ENCODE results near the gene TMEM132C. TPM values are rescaled to one million over a fixed set of nuclear protein-coding genes. Genes with fewer than 3 reads are reported as not detected.
"Not testable (repeated sequence)": the region's sequence is repeated elsewhere in the genome, so short reads cannot be mapped to it uniquely, and the experiment has no call there.

Gene TMEM132C
- total RNA-seq, 2 donors from 2014 or later, result 0.46 to 5.3 TPM

DNA sequence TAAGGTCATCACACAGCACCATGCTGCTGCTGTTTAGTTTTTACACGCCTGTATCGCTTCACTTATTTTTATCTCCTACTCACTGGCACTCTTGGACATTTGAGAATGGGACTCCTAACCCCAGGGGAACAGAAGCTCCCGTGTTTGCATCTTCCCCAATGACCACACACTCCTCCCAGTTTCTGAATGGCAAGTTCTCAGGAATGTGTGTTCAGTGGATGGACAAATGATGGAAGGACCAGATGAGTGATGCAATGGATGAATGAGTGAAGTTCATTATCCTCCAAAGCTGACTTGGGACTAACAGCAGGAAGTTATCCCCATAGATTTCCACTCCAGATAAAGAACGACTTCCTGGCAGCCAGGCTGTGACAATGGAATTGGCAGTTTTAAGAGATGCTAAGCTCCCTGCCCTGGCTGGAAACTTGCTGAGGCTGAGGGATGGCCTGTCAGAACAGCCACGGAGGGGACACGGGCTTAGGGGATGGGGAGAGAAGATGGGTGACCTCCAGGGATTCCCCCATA is 325.3 kb downstream of the TMEM132C start:
- Histone ChIP-seq H3K27ac (no peak overlapping the region), H3K27me3 (replicated peaks; ENCODE audit: insufficient read depth) (no peaks in the 10 kb centered on the region)

GRCh38 chr12:128594521-128594920 is 327.6 kb downstream of the TMEM132C start:
- intact Hi-C loops (cut with DNase I), result no loop called here
- WGBS, result 51% methylated on average over 7 of the region's 7 CpGs
- H3K36me3 ChIP-seq, result no peaks in the 10 kb centered on the region
- no peaks in the 10 kb centered on the region for H3K27me3 ChIP-seq (replicated peaks; ENCODE audit: insufficient read depth)
- no peak overlapping the region for H3K27ac ChIP-seq
- DNase-seq (ENCODE audit: low spot score), result no peak
- no peak for TF ChIP-seq POLR2AphosphoS5 (IDR thresholded peaks at IDR 0.05)
- no peak for TF ChIP-seq POLR2A (IDR thresholded peaks at IDR 0.05)
- TF ChIP-seq CTCF (IDR thresholded peaks at IDR 0.05), result no peak
- no peaks in the 10 kb centered on the region for H3K4me1 ChIP-seq (replicated peaks)
- no peak overlapping the region for H3K4me3 ChIP-seq
- no peaks in the 10 kb centered on the region for H3K9me3 ChIP-seq

More for the DNA sequence above, 325.3 kb downstream of the TMEM132C start:
- DNase-seq (ENCODE audit: low spot score), result no peak
- 34% methylated on average over 6 of the region's 6 CpGs for WGBS
- no peaks in the 10 kb centered on the region for H3K36me3 ChIP-seq
- no peak overlapping the region for H3K4me3 ChIP-seq
- no peaks in the 10 kb centered on the region for H3K9me3 ChIP-seq
- TF ChIP-seq POLR2AphosphoS5 (IDR thresholded peaks at IDR 0.05) (no peak), CTCF (IDR thresholded peaks at IDR 0.05) (no peak), POLR2A (IDR thresholded peaks at IDR 0.05) (no peak)
- H3K4me1 ChIP-seq (replicated peaks), result no peaks in the 10 kb centered on the region
- intact Hi-C loops (cut with DNase I), result no loop called here

GRCh38 chr12:128595609-128596008 is 328.6 kb downstream of the TMEM132C start:
- intact Hi-C loops (cut with DNase I), result no loop called here
- TF ChIP-seq CTCF (IDR thresholded peaks at IDR 0.05) (no peak), POLR2AphosphoS5 (IDR thresholded peaks at IDR 0.05) (no peak), POLR2A (IDR thresholded peaks at IDR 0.05) (no peak)
- WGBS, result 79% methylated on average over 8 of the region's 8 CpGs

GRCh38 chr12:128600886-128601285 is 333.9 kb downstream of the TMEM132C start:
- intact Hi-C loops (cut with DNase I), result no loop called here
- Histone ChIP-seq H3K36me3 (no peaks in the 10 kb centered on the region), H3K9me3 (no peaks in the 10 kb centered on the region), H3K4me3 (no peak overlapping the region), H3K4me1 (replicated peaks) (no peaks in the 10 kb centered on the region), H3K27me3 (replicated peaks; ENCODE audit: insufficient read depth) (no peaks in the 10 kb centered on the region), H3K27ac (no peak overlapping the region)
- no peak for TF ChIP-seq POLR2A (IDR thresholded peaks at IDR 0.05)
- 75% methylated on average over 6 of the region's 6 CpGs for WGBS
- DNase-seq (ENCODE audit: low spot score), result no peak

More at GRCh38 chr12:128595609-128596008, 328.6 kb downstream of the TMEM132C start:
- no peaks in the 10 kb centered on the region for H3K9me3 ChIP-seq
- no peak overlapping the region for H3K4me3 ChIP-seq
- no peak overlapping the region for H3K27ac ChIP-seq
- H3K36me3 ChIP-seq, result no peaks in the 10 kb centered on the region
- H3K4me1 ChIP-seq (replicated peaks), result no peaks in the 10 kb centered on the region
- H3K27me3 ChIP-seq (replicated peaks; ENCODE audit: insufficient read depth), result no peaks in the 10 kb centered on the region
- DNase-seq (ENCODE audit: low spot score), result no peak

DNA sequence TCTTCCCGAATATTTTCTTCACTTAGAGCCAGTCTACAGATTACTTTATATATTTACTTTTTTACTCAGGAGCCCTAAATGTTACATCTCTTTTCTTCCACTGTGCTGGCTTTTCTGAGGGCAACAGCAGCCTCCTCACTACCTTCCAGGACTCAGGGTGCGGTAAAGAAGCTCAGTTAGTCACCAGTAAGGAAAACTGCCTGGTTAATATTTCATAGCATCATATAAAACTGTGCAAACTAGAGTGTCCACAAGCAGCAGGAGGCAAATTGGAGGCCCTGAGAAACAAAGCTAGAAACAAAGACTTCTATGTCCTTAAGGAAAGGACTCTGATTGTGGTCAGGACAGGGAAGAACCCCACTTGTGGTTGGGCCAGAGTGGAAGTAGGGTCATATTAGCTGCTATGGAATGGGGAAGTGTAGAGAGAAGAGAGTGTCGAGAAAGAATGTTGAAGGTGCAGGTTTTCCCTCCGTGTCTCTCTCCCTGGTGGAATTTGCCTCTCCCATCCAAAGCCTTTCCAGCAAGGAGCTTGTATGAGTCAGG is 336.7 kb downstream of the TMEM132C start:
- H3K27ac ChIP-seq, result no peak overlapping the region
- no peaks in the 10 kb centered on the region for H3K36me3 ChIP-seq
- no peak overlapping the region for H3K4me3 ChIP-seq
- TF ChIP-seq POLR2A (IDR thresholded peaks at IDR 0.05), result no peak
- TF ChIP-seq POLR2AphosphoS5 (IDR thresholded peaks at IDR 0.05), result no peak
- no peak for TF ChIP-seq CTCF (IDR thresholded peaks at IDR 0.05)
- DNase-seq (ENCODE audit: low spot score), result no peak
- intact Hi-C loops (cut with DNase I), result no loop called here
- H3K27me3 ChIP-seq (replicated peaks; ENCODE audit: insufficient read depth), result no peaks in the 10 kb centered on the region
- no peaks in the 10 kb centered on the region for H3K4me1 ChIP-seq (replicated peaks)
- 64% methylated on average over 4 of the region's 4 CpGs for WGBS
- H3K9me3 ChIP-seq, result no peaks in the 10 kb centered on the region

DNA sequence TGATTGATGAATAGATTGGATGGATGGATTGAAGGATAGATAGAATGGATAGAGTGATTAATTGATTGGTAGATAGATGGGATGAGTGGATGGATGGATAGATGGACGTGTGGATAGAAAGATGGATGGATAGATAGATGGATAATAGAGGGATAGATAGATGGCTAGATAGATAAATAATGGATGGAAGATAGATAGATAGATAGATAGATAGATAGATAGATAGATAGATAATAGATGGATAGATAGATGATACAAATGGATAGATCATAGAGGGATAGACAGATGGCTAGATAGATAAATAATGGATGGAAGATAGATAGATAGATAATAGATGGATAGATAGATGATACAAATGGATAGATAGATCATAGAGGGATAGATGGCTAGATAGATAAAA is 337.2 kb downstream of the TMEM132C start:
- H3K36me3 ChIP-seq; H3K27me3 ChIP-seq (replicated peaks; ENCODE audit: insufficient read depth); intact Hi-C loops (cut with DNase I); H3K4me1 ChIP-seq (replicated peaks); H3K4me3 ChIP-seq; DNase-seq (ENCODE audit: low spot score); H3K27ac ChIP-seq; H3K9me3 ChIP-seq: not testable (repeated sequence)
- 77% methylated on average over 1 of the region's 1 CpG for WGBS
